Keratinocyte (primary cell): ENCODE results near the gene UNC5A.

Experiments used
- CTCF ChIP-seq, 3 experiments: IDR thresholded peaks in 1 of 3; conservative IDR thresholded peaks in 1 of 3; optimal IDR thresholded peaks in 1 of 3; 2 replicates in 2 of 3; 3 replicates in 1 of 3; pipeline versions ENCODE3 to v1.5.1; 2011; ENCODE audit warnings: low read length in 3 of 3, mild to moderate bottlenecking in 3 of 3, moderate library complexity in 2 of 3, control low read depth in 1 of 3, inconsistent platforms in 1 of 3; ENCODE audit not compliant: insufficient read depth in 2 of 3; ENCODE audit errors: extremely low read depth in 1 of 3
- EZH2 ChIP-seq: IDR thresholded peaks from one replicate; pipeline ENCODE4 v1.6.1; 2012; ENCODE audit warnings: inconsistent platforms, mild to moderate bottlenecking, low read length, moderate library complexity

- TF ChIP-seq CTCF (optimal IDR thresholded peaks at IDR 0.05 in 1 of 3, IDR thresholded peaks at IDR 0.05 in 1 of 3, conservative IDR thresholded peaks at IDR 0.05 in 1 of 3; ENCODE audit: extremely low read depth in 1 of 3, insufficient read depth in 2 of 3, low read length in 3 of 3): no peak
- no peak for TF ChIP-seq EZH2
Measured at GRCh38 chr5:176761755-176762154, 48.6 kb upstream of the UNC5A start.
